Activated CD4-positive, alpha-beta memory T cell treated with anti-CD3 and anti-CD28 coated beads for 36 hours (primary cell): ENCODE measurements around the gene NEURL4. TPM values are rescaled to one million over a fixed set of nuclear protein-coding genes. Genes with fewer than 3 reads are reported as not detected.

Experiments used
- CTCF ChIA-PET: fragments of 350-600 bp; sonication (Branson Sonifier 250); formaldehyde crosslinking; loops from one replicate; lab custom pipeline; 2021; ENCODE audit warnings: antibody characterized with exemption, inconsistent platforms; lab: Charles Lee
- POLR2A ChIA-PET: fragments of 350-600 bp; sonication (Branson Sonifier 250); formaldehyde crosslinking; loops from one replicate; lab custom pipeline; 2021; ENCODE audit warnings: antibody characterized with exemption; lab: Charles Lee
- DNase-seq: peaks from one replicate; pipeline ENCODE4 v3.0.0-alpha.2; 2020
- H3K27ac Mint-ChIP-seq: one replicate; pipeline ENCODE4 v1.8.0; 2021; ENCODE audit warnings: mixed read lengths
- H3K27me3 Mint-ChIP-seq: one replicate; pipeline ENCODE4 v1.8.0; 2021; ENCODE audit warnings: mixed read lengths
- H3K36me3 Mint-ChIP-seq: one replicate; pipeline ENCODE4 v1.8.0; 2021; ENCODE audit warnings: mixed read lengths
- H3K4me1 Mint-ChIP-seq: one replicate; pipeline ENCODE4 v1.8.0; 2021; ENCODE audit warnings: low read depth, mixed read lengths
- H3K4me3 Mint-ChIP-seq: one replicate; pipeline ENCODE4 v1.8.0; 2021; ENCODE audit warnings: mild to moderate bottlenecking, mixed read lengths
- H3K9me3 Mint-ChIP-seq: one replicate; pipeline ENCODE4 v1.8.0; 2021; ENCODE audit warnings: mixed read lengths
- intact Hi-C: fragments of 100-400 bp; cut with micrococcal nuclease; formaldehyde crosslinking; loops from one replicate; pipeline ENCODE4 v1.15.1; 2023
- total RNA-seq, 2 experiments: library from RNA; stranded (reverse); gene quantifications; one replicate each; pipeline ENCODE4 v1.2.3, GENCODE V29; 2021

NEURL4 gene
- total RNA-seq, 2 experiments from 2014 or later = 26.9 to 29.3 TPM

DNA sequence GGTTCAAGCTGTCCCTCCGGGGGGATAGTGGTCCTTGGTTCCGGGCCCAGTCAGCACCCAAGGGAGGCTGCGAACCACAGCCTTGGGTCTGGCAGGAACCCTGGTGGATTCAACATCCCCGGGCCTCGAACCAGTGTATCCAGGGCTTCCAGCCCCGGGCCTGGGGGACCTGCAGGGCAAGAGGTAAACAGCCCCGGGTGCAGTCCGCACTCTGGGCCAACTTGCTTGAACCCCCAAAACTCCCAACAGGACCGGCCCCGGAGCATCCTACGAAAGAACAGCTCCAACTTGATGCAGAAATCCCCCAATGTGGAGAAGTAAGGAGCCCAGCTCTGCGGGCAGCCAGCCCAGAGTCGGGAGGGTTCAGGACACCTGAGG is 1.5 kb upstream of the NEURL4 start:
- DNase-seq = no peak
- intact Hi-C loops = loop anchor here (5.0 kb wide), 1 partner anchor 107 kb away; the partner anchor contains the start of genes FGF11 and TMEM102
- Mint-ChIP-seq H3K4me1 (peaks cover 50% of the 10 kb centered on the region), H3K27ac (peak overlapping the region; percentile 94), H3K4me3 (peak overlapping the region; percentile 89), H3K27me3 (no peaks in the 10 kb centered on the region), H3K9me3 (no peaks in the 10 kb centered on the region), H3K36me3 (peaks cover 2% of the 10 kb centered on the region)
- ChIA-PET POLR2A (interaction anchor here (1.0 kb wide), 1 partner anchor 9 kb away, joined by 3 read pairs; no protein-coding TSS in a partner anchor), CTCF (interaction anchor here (1.2 to 2.4 kb wide), 5 partner anchors 21 to 356 kb away, joined by 4 to 11 read pairs (median 9); partner anchors contain the start of genes SENP3, TMEM102 and TP53)

DNA sequence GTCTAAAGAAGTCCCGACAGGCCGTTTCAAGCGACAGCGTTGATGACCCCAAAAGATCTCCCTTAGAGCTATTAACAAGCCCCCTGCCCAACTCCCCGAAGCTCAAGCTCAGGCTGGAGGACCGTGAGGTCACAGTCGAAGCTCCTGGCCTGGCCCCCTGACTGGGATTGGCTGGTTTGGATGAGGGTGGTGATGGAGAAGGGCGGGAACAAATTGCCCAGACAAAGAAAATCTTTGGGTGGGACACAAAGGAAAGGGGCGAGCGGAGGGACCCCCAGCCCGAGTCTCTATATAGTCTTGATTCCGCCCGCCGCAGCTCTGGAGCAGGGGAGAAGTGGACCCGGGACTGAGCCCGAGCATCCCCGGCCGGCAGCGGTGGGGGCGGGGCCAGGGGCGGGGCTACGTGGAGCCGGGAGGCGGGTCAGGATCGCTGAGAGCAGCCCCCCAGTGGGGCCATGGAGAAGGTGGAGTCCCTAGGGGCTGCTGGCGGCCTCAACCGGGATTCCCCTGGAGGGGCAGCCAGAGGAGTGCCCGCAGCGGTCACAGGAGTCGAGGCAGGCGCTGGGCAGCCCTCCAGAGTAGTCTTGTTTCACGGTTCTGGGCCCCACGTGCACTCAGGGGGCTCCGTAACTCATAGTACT is 982 bp upstream of the NEURL4 start:
- ChIA-PET CTCF (interaction anchor here (0.7 to 2.4 kb wide), 13 partner anchors 10 to 357 kb away, joined by 3 to 11 read pairs (median 5); partner anchors contain the start of genes GPS2, SENP3, SLC2A4 and TMEM102), POLR2A (interaction anchor here (0.6 to 2.1 kb wide), 19 partner anchors 8 to 357 kb away, joined by 3 to 13 read pairs (median 4); partner anchors contain the start of genes CD68, MPDU1, TMEM256 and TP53)
- Mint-ChIP-seq H3K4me3 (peak overlapping the region; percentile 89), H3K4me1 (peaks cover 45% of the 10 kb centered on the region), H3K9me3 (no peaks in the 10 kb centered on the region), H3K36me3 (peaks cover 2% of the 10 kb centered on the region), H3K27ac (peak overlapping the region; percentile 94), H3K27me3 (no peaks in the 10 kb centered on the region)
- intact Hi-C loops = loop anchor here (1.0 to 5.0 kb wide), 6 partner anchors 15 to 154 kb away; partner anchors contain the start of genes EIF5A, ELP5, FGF11 and GPS2
- DNase-seq = peak; percentile 88

DNA sequence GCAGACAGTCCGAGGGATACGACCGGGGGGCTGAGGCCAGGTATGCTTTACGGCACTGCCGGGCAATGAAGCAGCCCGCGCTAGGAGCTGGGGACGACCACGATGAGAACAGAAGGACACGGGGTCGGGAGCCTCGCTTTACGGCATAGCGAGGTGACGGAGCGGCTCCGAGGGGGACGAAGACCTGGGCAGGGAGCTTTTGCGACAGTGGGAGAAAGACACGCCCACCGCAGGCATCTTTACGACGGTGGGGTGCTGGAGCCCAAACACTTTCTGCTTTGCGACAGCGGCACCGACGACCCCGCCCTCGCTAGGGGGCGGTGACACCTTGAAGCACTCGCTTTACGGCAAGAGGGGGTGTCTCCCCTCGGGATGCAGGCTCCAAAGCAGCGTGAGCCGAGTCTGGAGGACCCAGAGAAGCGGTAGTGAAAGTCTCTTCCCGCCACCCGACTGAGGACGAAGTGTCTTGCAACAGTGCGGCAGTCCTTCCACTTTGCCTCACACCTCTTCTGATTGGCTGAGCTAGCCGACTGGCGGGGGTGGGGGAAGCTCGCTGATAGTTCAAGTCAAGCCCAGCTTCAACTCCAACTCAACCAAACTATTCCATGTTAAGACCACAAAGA is 350 bp upstream of the NEURL4 start:
- POLR2A ChIA-PET = interaction anchor here (0.6 to 2.1 kb wide), 20 partner anchors 8 to 358 kb away, joined by 3 to 13 read pairs (median 4); partner anchors contain the start of genes CD68, MPDU1, TMEM256 and TP53
- Mint-ChIP-seq H3K27ac (peak overlapping the region; percentile 94), H3K9me3 (no peaks in the 10 kb centered on the region), H3K27me3 (no peaks in the 10 kb centered on the region), H3K4me3 (peak overlapping the region; percentile 89), H3K4me1 (peaks cover 41% of the 10 kb centered on the region), H3K36me3 (peaks cover 2% of the 10 kb centered on the region)
- CTCF ChIA-PET = interaction anchor here (0.6 to 2.4 kb wide), 14 partner anchors 9 to 357 kb away, joined by 3 to 11 read pairs (median 5); partner anchors contain the start of genes GPS2, SENP3, SLC2A4 and TMEM102
- intact Hi-C loops = loop anchor here (1.0 to 2.0 kb wide), 5 partner anchors 14 to 155 kb away; partner anchors contain the start of genes EIF5A, ELP5, GPS2 and POLR2A
- DNase-seq = peak; percentile 98

DNA sequence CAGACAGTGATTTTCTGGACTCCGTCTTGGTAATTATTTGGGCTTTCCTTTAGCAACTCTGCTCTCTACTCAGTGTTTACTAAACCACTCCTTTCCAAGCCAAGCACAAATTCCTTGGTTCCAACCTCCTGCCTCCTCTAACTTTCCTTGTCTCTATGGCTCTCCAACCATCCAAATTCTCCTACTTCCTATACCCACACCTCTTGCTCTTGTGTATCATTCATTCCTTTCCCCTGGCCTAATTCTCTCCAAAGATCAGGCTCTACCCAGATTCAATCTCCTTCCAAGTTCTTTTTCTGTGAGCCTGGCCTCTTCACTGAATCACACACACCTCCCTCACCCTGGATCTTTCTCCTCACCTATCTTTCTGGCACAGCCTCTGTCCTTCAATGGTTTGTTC is 1.1 kb downstream of the NEURL4 start:
- CTCF ChIA-PET = interaction anchor here (0.9 to 2.3 kb wide), 2 partner anchors 17 to 47 kb away, joined by 3 to 9 read pairs; partner anchors contain the start of gene SLC2A4
- Mint-ChIP-seq H3K4me3 (peak overlapping the region; percentile 89), H3K27ac (peak overlapping the region; percentile 38), H3K9me3 (no peaks in the 10 kb centered on the region), H3K27me3 (no peaks in the 10 kb centered on the region), H3K36me3 (peaks cover 9% of the 10 kb centered on the region), H3K4me1 (peaks cover 41% of the 10 kb centered on the region)
- intact Hi-C loops = loop anchor here (2.0 kb wide), 1 partner anchor 23 kb away; no protein-coding TSS in a partner anchor
- POLR2A ChIA-PET = interaction anchor here (2.1 kb wide), 1 partner anchor 247 kb away, joined by 7 read pairs; no protein-coding TSS in a partner anchor
- DNase-seq = no peak

DNA sequence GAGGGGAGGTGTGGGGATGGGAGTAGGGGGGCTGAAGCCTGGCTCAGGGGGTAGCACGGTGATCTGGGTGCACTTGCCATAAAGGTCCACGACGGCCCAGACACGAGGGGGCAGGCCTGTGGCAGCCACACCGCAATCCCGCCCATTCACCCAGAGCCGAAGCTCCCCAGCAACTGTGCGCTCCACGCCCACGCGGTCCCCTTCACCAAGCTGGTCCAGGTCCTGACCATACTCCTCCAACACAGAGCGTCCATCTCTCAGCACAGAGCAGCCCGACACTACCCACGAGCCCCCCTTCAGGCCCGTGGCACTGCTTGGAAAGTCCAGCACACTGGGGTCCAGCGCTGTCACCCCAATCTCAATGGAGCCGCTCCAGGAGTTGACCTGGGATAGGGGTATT is 1.6 kb downstream of the NEURL4 start:
- no peak for DNase-seq
- peak overlapping the region; percentile 23 for H3K4me3 Mint-ChIP-seq
- no peaks in the 10 kb centered on the region for H3K27me3 Mint-ChIP-seq

DNA sequence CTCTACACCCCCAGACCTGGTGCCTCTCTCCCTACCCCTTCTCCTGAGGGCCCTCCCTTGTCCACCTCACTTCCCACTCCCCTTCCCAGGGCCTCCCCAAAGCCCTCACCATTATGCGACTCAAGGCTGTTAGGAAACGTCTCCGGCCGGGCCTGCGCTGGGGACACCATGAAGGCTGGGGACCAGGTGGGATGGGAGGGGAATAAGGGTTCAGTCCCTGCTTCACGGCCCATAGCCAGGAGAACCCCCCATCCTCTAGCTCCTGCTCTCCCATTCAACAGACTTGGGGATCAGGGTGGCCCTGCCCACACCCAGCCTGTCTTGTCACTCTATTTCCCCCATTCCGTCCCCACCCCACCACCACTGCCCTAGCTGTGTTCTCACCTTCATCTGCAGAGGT is 2.1 kb downstream of the NEURL4 start:
- no peak for DNase-seq
- H3K4me3 Mint-ChIP-seq = no peak overlapping the region
- CTCF ChIA-PET = interaction anchor here (0.7 to 3.6 kb wide), 5 partner anchors 9 to 556 kb away, joined by 3 to 25 read pairs (median 3); partner anchors contain the start of gene ACAP1
- no peaks in the 10 kb centered on the region for H3K27me3 Mint-ChIP-seq
- no peaks in the 10 kb centered on the region for H3K9me3 Mint-ChIP-seq
- H3K27ac Mint-ChIP-seq = no peak overlapping the region
- H3K4me1 Mint-ChIP-seq = peaks cover 33% of the 10 kb centered on the region
- peaks cover 11% of the 10 kb centered on the region for H3K36me3 Mint-ChIP-seq
- intact Hi-C loops = no loop called here
- POLR2A ChIA-PET = interaction anchor here (1.1 kb wide), 1 partner anchor 18 kb away, joined by 3 read pairs; no protein-coding TSS in a partner anchor

More for the DNA sequence above, 1.6 kb downstream of the NEURL4 start:
- no peaks in the 10 kb centered on the region for H3K9me3 Mint-ChIP-seq
- intact Hi-C loops = no loop called here
- POLR2A ChIA-PET = no interaction called here
- CTCF ChIA-PET = interaction anchor here (0.9 to 3.6 kb wide), 2 partner anchors 8 to 18 kb away, joined by 3 to 25 read pairs; partner anchors contain the start of gene ACAP1
- no peak overlapping the region for H3K27ac Mint-ChIP-seq
- H3K4me1 Mint-ChIP-seq = peaks cover 37% of the 10 kb centered on the region
- peaks cover 11% of the 10 kb centered on the region for H3K36me3 Mint-ChIP-seq

DNA sequence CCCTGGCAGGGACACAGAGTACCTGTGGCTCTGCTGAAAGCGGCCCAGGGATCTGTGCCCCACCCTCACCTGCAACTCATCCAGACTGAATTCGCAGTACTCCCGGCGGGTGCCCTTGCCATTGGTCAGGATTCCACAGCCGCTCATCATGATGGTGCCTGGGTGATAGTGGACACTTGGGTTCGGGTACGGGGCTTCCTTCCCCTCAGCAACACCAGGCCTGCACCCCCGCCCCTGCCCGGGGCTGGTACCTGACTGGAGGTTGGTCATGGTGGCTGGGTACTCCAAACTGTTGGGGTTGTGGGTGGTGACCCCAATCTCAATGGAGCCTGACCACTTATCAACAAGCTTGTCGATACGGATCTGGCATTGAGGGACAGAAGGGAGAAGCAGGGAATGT is 2.9 kb downstream of the NEURL4 start:
- intact Hi-C loops = no loop called here
- ChIA-PET POLR2A (interaction anchor here (1.1 kb wide), 1 partner anchor 17 kb away, joined by 3 read pairs; no protein-coding TSS in a partner anchor), CTCF (interaction anchor here (0.7 to 3.6 kb wide), 4 partner anchors 10 to 557 kb away, joined by 3 to 25 read pairs (median 4); partner anchors contain the start of gene ACAP1)
- Mint-ChIP-seq H3K36me3 (peaks cover 16% of the 10 kb centered on the region), H3K27ac (no peak overlapping the region), H3K9me3 (no peaks in the 10 kb centered on the region), H3K4me1 (peaks cover 30% of the 10 kb centered on the region), H3K4me3 (no peak overlapping the region), H3K27me3 (no peaks in the 10 kb centered on the region)
- DNase-seq = no peak

DNA sequence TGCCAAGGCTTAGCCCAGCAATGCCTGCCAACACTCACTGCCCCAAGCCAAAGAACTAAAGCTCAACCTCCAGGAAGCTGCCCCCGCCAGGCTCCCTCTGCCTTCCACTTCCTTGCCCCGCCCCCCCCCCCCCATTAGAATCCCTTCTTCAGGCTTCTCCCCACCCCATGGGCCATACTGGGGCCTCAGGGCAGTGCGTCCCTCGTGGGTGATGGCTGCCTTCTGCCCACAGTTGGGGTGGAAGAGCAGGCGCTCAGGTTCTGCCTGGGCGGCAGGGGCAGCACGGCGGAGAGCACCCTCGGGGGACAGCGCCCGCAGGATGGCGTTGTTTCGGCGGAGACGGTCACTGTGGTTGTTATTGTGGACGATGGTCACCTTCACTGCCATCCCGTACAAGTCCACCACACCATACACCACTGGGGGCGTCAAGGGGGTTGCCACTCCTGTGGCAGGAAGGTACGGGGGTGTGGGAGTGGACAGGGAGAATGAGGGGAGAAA is 4.1 kb downstream of the NEURL4 start:
- CTCF ChIA-PET = interaction anchor here (0.6 to 3.6 kb wide), 11 partner anchors 10 to 236 kb away, joined by 3 to 25 read pairs (median 6); partner anchors contain the start of genes ACAP1 and GPS2
- H3K27me3 Mint-ChIP-seq = no peaks in the 10 kb centered on the region
- peaks cover 22% of the 10 kb centered on the region for H3K4me1 Mint-ChIP-seq
- H3K27ac Mint-ChIP-seq = no peak overlapping the region
- no peaks in the 10 kb centered on the region for H3K9me3 Mint-ChIP-seq
- H3K36me3 Mint-ChIP-seq = peaks cover 18% of the 10 kb centered on the region
- DNase-seq = no peak
- POLR2A ChIA-PET = no interaction called here
- intact Hi-C loops = no loop called here
- no peak overlapping the region for H3K4me3 Mint-ChIP-seq

DNA sequence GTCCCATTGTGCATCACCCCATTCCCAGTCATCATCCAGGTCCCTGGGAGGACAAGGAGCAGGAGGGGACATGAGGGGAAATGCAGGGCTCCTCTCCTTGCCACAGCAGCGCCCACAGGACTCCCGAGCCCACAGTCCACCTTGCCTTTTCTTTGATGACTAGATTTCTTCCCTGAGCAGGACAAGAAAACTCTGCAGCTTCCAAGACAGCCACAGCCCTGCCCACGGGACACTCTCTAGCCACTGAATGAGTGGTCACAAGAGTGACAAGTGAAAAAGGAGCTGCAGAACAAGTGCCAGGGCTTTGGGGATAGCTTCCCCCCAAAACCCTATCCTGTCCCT is 4.7 kb downstream of the NEURL4 start:
- POLR2A ChIA-PET = no interaction called here
- Mint-ChIP-seq H3K9me3 (no peaks in the 10 kb centered on the region), H3K4me3 (no peak overlapping the region), H3K36me3 (peaks cover 18% of the 10 kb centered on the region), H3K4me1 (peaks cover 20% of the 10 kb centered on the region), H3K27ac (peak overlapping the region; percentile 23), H3K27me3 (no peaks in the 10 kb centered on the region)
- intact Hi-C loops = loop anchor here (1.0 kb wide), 1 partner anchor 22 kb away; no protein-coding TSS in a partner anchor
- CTCF ChIA-PET = interaction anchor here (0.6 to 3.6 kb wide), 11 partner anchors 9 to 236 kb away, joined by 3 to 25 read pairs (median 6); partner anchors contain the start of genes ACAP1 and GPS2
- DNase-seq = no peak

DNA sequence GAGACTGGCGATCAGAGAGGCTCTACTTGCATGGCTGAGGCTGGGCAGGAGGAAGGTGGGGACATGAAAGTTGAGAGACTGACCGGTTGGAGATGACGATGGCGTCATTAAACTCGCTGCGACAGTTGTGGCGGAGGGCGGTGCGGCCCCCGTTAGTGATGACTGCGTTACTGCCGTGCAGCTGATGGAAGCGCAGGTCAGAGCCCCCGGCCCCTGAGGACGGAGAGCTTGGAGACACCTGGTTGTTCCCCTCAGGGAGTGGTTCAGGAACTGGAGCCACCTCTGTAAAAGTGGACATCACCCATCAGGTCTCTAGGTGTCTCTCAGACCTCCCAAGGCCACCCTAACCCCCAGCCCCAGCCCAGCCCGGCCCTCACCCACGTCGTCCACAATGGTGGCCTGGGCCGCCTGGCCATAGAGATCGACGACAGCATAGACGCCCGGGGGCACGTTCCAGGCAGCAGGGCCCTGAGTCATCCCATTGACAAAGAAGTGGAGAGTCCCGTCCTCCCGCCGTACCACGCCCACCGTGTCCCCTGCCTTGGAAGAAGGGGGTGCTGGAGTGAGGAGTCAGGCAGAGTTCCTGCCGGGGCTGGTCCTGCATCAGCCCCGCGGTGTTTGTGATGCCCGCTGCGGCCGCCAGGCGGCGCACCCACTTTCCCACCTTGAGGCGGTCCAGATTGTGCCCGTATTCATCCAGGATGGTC is 5.3 kb downstream of the NEURL4 start:
- intact Hi-C loops = loop anchor here (1.0 kb wide), 1 partner anchor 22 kb away; no protein-coding TSS in a partner anchor
- ChIA-PET POLR2A (no interaction called here), CTCF (interaction anchor here (0.8 to 3.6 kb wide), 11 partner anchors 9 to 265 kb away, joined by 3 to 25 read pairs (median 6); partner anchors contain the start of genes ACAP1 and GPS2)
- Mint-ChIP-seq H3K4me1 (peaks cover 20% of the 10 kb centered on the region), H3K36me3 (peaks cover 19% of the 10 kb centered on the region), H3K27me3 (no peaks in the 10 kb centered on the region), H3K27ac (peak overlapping the region; percentile 23), H3K4me3 (no peak overlapping the region), H3K9me3 (no peaks in the 10 kb centered on the region)
- DNase-seq = peak; percentile 75
